ENCODE results near the gene NEXN.

NEXN gene

GRCh38 chr1:77888081-77888780 is at the start of gene NEXN:
NEXN (plus strand) TSS chr1:77888624; CDS start chr1:77916107, 27,483 bp downstream.
- DNase-seq (ENCODE audit: low read depth in 4 of 4, low spot score in 1 of 4): no peak

DNA sequence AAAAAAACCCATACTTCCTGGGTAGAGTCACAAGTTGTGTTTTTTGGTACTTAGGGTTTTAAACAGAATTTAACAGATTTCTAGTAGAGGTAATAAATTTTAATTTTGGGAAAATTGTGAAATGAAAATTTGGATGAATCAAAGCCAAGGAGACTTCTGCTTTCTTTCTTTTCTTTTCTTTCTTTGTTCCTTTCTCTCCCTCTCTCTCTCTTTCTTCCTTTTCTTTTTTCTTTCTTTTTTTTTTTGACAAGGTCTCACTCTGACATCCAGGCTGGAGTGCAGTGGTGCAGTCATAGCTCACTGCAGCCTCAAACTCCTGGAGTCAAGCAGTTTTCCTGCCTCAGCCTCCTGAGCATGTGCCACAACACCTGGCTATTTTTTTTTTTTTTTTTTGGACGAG is 46.9 kb upstream of the NEXN start:
- no peak for DNase-seq (ENCODE audit: low read depth in 4 of 4, low spot score in 1 of 4)

GRCh38 chr1:77845951-77846350 is 42.5 kb upstream of the NEXN start:
- DNase-seq (ENCODE audit: low read depth in 4 of 4, low spot score in 1 of 4): no peak

DNA sequence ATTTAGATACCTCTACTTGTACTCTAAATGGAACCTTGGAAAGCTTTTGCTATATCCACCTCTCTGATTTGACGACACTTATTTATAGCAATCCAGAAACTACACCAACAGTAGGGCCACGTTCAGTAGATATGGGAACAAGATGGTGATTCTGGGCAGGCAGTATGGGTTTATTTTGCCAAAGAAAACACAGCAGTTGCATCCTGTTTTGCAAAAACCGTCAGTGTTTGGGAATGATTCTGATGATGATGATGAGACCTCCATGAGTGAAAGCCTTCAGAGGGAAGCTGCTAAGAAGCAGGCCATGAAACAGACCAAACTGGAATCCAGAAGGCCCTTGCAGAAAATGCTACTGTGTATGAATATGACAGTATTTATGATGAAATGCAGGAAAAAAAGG is 41.5 kb upstream of the NEXN start:
- no peak for DNase-seq (ENCODE audit: low read depth in 4 of 4, low spot score in 1 of 4)

- no peak for DNase-seq (ENCODE audit: low read depth in 4 of 4, low spot score in 1 of 4)
Measured at GRCh38 chr1:77847621-77848080, 40.8 kb upstream of the NEXN start.

- no peak for DNase-seq (ENCODE audit: low read depth in 4 of 4, low spot score in 1 of 4)
Measured at GRCh38 chr1:77850082-77850481, 38.3 kb upstream of the NEXN start.

DNA sequence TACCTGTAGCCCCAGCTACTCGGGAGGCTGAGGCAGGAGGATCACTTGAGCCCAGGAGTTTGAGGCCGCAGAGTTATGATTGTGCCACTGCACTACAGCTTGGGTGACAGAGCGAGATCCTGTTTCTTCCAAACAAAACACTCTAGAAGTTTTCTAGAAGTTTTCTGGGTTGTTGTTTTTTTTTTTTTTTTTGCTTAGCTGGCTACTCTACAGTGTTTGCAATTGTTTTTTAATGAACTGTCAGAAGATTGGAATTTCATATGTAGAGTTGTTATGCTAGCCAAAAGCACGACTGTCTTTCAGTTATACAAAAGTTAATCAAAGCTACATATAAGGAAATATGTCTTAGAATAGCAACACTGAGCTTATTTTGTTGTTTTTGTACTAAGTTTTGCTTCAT is 30.9 kb upstream of the NEXN start:
- DNase-seq (ENCODE audit: low read depth in 4 of 4, low spot score in 1 of 4): no peak

- DNase-seq (ENCODE audit: low read depth in 4 of 4, low spot score in 1 of 4): no peak
Measured at GRCh38 chr1:77858725-77859124, 29.7 kb upstream of the NEXN start.

DNA sequence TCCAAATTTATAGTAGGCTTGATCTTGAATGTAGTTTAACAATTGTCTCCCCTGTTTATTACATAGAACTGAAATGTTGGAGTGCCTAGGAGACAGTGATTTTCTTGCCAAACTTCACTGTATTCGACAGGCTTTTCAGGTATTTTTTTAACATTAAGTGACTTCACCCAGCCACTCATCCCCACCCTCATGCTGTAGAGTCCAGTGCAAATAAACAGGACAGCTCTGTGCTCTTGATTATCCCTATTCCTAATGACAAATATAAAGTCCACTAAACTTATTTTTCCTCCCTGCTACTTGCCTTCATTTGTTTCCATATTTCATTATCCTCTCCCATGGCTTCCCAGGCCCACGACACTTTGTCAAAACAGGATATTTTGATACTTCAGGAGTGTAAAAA is 29.2 kb upstream of the NEXN start:
- DNase-seq (ENCODE audit: low read depth in 4 of 4, low spot score in 1 of 4): no peak

DNA sequence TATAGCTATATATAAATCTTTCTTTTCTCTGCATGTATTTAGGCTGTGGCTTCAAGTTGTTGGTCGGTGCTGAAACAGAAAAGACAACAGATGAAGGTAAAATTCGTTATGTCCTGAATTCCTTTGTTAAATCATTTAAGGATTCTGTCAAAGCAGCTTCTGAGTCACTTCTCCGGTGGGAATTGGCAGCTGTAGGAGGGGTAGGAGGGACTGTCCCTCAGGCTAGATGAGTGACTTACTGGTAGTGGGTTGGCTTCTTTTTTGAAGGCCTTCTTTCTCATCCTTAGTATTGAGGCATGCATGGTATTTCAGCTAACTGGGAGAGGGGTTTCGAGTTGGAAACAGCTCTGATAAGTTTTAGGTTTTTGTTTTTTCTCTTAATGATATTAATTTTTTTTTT is 22.1 kb upstream of the NEXN start:
- DNase-seq (ENCODE audit: low read depth in 4 of 4, low spot score in 1 of 4): no peak

GRCh38 chr1:77872645-77873044 is 15.8 kb upstream of the NEXN start:
- no peak for DNase-seq (ENCODE audit: low read depth in 4 of 4, low spot score in 1 of 4)

DNA sequence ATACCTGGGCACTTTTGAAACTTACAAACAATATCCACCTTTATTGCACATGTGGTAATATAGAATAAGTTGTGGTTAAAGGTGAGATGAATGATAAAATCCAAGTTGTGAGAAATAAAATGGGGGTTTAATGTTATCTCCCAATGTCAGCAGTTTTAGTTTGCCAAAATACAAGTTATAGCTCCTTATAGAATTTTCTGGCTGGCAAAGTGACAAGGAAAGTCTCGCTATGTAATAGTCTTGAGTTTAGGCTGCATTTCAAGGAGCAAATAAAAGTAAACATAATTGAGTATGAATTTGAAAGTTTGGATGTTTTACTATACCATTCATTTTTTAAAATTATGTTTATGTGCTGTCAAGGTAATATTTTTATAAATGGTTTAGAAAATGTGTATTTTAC is 15.0 kb upstream of the NEXN start:
- DNase-seq (ENCODE audit: low read depth in 4 of 4, low spot score in 1 of 4): no peak

DNA sequence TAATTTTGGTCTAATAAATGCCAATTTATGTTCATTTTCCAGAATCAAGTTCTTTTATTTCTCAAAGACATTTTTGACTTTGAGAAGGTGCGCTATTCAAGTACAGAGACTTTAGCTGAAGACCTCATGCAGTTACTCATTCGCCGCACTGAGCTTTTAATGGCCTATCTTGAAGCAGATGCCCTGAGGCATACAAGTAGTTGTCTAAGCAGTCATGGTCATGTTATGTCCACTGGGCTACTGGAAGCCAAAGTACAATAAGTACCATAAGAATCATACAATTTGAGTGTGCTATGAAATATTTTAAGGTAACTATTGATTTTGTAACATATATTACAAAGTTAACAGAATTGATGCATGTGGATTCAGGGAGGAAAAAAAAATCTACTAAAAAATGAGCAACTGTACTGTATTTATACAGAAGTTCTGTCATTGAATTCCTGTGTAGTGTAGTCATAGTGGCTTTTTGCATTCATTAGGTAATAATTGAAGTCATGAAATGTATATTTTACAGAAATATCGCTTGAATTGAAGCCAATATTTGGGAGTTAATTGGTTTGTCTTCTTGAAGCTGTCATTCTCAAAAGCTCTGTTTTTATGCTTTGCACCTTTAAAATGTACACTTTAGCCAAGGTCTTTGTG is 13.5 kb upstream of the NEXN start:
- DNase-seq (ENCODE audit: low read depth in 4 of 4, low spot score in 1 of 4): no peak

- DNase-seq (ENCODE audit: low read depth in 4 of 4, low spot score in 1 of 4): no peak
Measured at GRCh38 chr1:77876884-77877283, 11.5 kb upstream of the NEXN start.

GRCh38 chr1:77881061-77881460 is 7.4 kb upstream of the NEXN start:
- no peak for DNase-seq (ENCODE audit: low read depth in 4 of 4, low spot score in 1 of 4)

GRCh38 chr1:77882411-77882810 is 6.0 kb upstream of the NEXN start:
- DNase-seq (ENCODE audit: low read depth in 4 of 4, low spot score in 1 of 4): no peak

DNA sequence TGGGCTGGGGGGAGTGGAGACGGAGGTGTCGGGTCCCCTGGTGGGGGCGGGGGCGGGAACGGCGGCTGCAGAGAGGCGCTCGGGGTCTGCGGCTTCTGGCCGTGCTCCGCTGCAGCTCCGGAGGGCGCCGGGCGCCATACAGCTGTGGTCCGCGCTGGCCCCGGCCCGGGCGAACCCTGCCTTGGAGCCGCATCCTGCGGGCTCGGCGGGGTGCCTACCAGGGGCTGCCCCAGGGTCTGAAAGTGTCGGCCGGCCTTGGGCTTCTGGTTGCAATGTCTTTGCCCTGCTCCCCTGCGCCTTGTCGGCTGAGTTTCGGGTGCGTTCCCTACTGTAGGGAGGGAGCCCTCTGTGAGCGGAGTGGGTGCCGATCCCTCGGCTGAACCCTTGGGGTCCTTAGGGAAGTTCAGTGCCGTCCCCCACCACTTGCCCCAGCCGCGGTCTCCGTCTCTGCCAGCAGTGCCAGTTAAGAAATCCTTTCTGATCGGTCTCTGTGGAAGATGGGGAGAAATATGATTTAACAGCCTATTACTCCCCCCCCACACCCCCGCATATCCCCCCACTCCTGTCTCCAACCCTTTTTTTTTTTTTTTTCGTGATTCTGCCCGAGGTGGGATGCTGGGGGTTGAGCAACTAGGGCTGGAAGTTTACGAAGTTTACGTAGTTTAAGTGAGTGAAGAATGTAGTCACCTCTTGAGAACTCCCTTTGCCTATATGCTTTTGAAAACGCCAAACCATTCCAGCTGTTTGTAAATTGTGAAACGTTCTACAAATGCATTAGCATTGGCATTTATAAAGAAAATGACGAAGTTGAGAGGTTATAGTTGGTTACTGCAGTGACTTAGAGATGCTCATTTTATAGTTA is 588 bp downstream of the NEXN start:
- DNase-seq (ENCODE audit: low read depth in 4 of 4, low spot score in 1 of 4): no peak

DNA sequence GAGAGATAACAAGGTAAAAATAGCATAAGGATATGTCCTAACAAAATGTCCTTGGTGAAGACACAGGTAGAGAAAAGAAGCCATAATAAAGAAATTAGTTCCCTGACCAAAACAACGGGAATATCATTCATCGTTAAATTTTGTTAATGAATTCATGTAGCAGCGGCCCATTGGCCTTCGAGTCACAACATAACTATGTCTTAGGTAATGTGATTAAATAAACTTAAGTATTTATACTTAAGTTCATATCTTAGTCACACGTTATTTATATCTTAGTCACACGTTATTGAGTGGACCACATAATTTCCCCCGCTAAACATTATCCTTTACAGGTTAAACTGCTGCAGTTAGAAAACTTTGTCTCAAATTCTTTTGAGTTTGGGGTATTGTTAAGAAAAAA is 1.2 kb downstream of the NEXN start:
- no peak for DNase-seq (ENCODE audit: low read depth in 4 of 4, low spot score in 1 of 4)

- DNase-seq (ENCODE audit: low read depth in 4 of 4, low spot score in 1 of 4): no peak
Measured at GRCh38 chr1:77891200-77891599, 2.8 kb downstream of the NEXN start.

- DNase-seq (ENCODE audit: low read depth in 4 of 4, low spot score in 1 of 4): no peak
Measured at GRCh38 chr1:77899647-77900320, 11.4 kb downstream of the NEXN start.

DNA sequence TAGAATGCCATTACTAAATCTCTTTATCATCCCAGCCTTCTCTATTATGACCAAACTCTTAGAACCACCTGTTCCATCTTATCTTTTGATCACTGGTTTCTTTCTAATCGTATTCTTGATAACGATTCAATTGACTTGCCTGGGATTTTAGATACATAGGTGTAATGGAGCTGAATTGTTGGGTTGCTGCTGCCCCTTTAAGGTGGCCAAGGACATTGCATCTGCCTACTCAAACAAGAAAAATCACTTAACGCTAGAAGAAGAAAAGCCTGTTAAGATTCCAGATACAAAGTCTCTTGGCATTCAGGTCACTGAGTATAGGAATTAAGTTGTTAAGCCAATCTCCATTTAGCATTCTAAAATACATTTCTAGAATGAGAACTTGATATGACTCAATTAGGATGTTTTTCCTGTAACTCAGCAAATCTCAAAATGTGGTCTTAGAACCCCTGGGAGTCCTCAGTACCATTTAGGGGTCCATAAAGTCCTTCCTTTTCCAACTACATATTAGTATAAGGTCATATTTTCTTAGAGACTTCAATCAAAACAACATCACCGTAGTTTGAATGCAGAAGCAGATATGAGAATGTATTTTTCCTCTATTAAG is 12.4 kb downstream of the NEXN start:
- DNase-seq (ENCODE audit: low read depth in 4 of 4, low spot score in 1 of 4): no peak

Measured in stimulated activated CD4-positive, alpha-beta T cell treated with anti-CD3 and anti-CD28 coated beads, Interleukin-1b, Interleukin-23, amount 100 ng/mL, for 24 hours (primary cell).